Type B pancreatic cell (in vitro differentiated cells): ENCODE data around the gene BBX. TPM values are rescaled to one million over a fixed set of nuclear protein-coding genes. Genes with fewer than 3 reads are reported as not detected.

Experiments used
- DNase-seq: peaks from one replicate; pipeline ENCODE4 v3.0.0; 2021; ENCODE audit warnings: mixed read lengths; ENCODE audit not compliant: unreplicated experiment; ENCODE audit errors: extremely low spot score
- H3K27ac Mint-ChIP-seq: 2 replicates; pipeline ENCODE4 v1.8.0; 2021; ENCODE audit warnings: mild to moderate bottlenecking, mixed read lengths
- H3K27me3 Mint-ChIP-seq: 2 replicates; pipeline ENCODE4 v1.8.0; 2021; ENCODE audit warnings: mixed read lengths
- H3K36me3 Mint-ChIP-seq: 2 replicates; pipeline ENCODE4 v1.8.0; 2021; ENCODE audit warnings: mixed read lengths
- H3K4me1 Mint-ChIP-seq: one replicate; pipeline ENCODE4 v1.8.0; 2021; ENCODE audit warnings: mixed read lengths; ENCODE audit not compliant: unreplicated experiment
- H3K4me3 Mint-ChIP-seq: 2 replicates; pipeline ENCODE4 v1.8.0; 2021; ENCODE audit warnings: mild to moderate bottlenecking, mixed read lengths
- H3K9me3 Mint-ChIP-seq: 2 replicates; pipeline ENCODE4 v1.8.0; 2021; ENCODE audit warnings: mixed read lengths
- total RNA-seq: library from RNA; stranded (reverse); gene quantifications from 2 replicates; pipeline ENCODE4 v1.2.1, GENCODE V29; 2021; ENCODE audit warnings: low replicate concordance
- TF ChIP-seq, protein P1 (sequence below): fragments of 200-600 bp; sonication (generic); conservative IDR thresholded peaks from 2 replicates; pipeline ENCODE4 v1.5.0; 2021; ENCODE audit warnings: antibody characterized with exemption, mild to moderate bottlenecking

Gene BBX
- total RNA-seq, 1 donor from 2014 or later = 52.8 TPM

GRCh38 chr3:107657971-107658370 lies 135.2 kb downstream of the BBX start:
- no peaks in the 10 kb centered on the region for H3K27me3 Mint-ChIP-seq
- H3K27ac Mint-ChIP-seq = no peak overlapping the region
- no peaks in the 10 kb centered on the region for H3K36me3 Mint-ChIP-seq
- H3K4me1 Mint-ChIP-seq = peaks cover 10% of the 10 kb centered on the region
- TF ChIP-seq, protein P1, sequence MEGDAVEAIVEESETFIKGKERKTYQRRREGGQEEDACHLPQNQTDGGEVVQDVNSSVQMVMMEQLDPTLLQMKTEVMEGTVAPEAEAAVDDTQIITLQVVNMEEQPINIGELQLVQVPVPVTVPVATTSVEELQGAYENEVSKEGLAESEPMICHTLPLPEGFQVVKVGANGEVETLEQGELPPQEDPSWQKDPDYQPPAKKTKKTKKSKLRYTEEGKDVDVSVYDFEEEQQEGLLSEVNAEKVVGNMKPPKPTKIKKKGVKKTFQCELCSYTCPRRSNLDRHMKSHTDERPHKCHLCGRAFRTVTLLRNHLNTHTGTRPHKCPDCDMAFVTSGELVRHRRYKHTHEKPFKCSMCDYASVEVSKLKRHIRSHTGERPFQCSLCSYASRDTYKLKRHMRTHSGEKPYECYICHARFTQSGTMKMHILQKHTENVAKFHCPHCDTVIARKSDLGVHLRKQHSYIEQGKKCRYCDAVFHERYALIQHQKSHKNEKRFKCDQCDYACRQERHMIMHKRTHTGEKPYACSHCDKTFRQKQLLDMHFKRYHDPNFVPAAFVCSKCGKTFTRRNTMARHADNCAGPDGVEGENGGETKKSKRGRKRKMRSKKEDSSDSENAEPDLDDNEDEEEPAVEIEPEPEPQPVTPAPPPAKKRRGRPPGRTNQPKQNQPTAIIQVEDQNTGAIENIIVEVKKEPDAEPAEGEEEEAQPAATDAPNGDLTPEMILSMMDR = no peak
- DNase-seq = no peak
- no peak overlapping the region for H3K4me3 Mint-ChIP-seq
- H3K9me3 Mint-ChIP-seq = no peaks in the 10 kb centered on the region

DNA sequence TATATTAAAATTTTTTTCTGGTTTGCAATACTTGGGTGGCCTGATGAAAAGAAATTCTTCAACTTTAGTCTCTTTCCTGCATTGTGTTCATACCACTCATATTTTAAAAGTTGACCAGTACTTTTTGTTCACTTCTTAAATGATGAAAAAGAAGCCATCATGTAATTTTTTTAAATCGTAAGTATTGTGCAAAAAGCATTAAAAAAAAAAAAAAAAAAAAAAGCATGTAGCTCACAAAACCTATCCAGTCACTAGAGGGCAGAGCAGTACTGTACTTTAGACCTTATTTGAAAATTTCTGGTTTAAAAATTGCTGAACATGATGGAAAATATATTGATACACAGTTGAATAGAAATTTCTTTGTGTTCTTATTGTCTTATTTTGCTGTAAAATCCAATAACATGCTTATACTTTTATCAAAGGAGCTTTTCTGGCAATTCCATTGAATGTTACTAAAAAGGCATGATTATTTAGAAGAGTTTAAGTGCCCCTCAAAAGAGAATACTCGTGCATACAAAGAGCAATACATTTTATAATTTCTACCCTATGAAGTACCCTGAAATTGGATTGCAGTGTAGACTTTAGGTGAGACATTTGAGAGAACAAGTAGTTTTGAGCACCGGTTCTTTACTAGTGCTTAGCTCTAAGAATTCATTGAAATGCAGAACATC lies 137.7 kb downstream of the BBX start:
- TF ChIP-seq, protein P1 = peak; percentile 83
- Mint-ChIP-seq H3K4me1 (peaks cover 10% of the 10 kb centered on the region), H3K36me3 (peaks cover under 1% of the 10 kb centered on the region), H3K27ac (no peak overlapping the region), H3K9me3 (no peaks in the 10 kb centered on the region), H3K27me3 (no peaks in the 10 kb centered on the region), H3K4me3 (no peak overlapping the region)
- no peak for DNase-seq

GRCh38 chr3:107661447-107662123 lies 138.8 kb downstream of the BBX start:
- H3K9me3 Mint-ChIP-seq = no peaks in the 10 kb centered on the region
- H3K27me3 Mint-ChIP-seq = no peaks in the 10 kb centered on the region
- no peak for DNase-seq
- peaks cover 18% of the 10 kb centered on the region for H3K4me1 Mint-ChIP-seq
- peaks cover 4% of the 10 kb centered on the region for H3K36me3 Mint-ChIP-seq
- no peak overlapping the region for H3K4me3 Mint-ChIP-seq
- TF ChIP-seq, protein P1 = no peak
- H3K27ac Mint-ChIP-seq = no peak overlapping the region

- H3K27me3 Mint-ChIP-seq = no peaks in the 10 kb centered on the region
- TF ChIP-seq, protein P1 = no peak
- H3K27ac Mint-ChIP-seq = no peak overlapping the region
- peaks cover 18% of the 10 kb centered on the region for H3K4me1 Mint-ChIP-seq
- no peak for DNase-seq
- peaks cover 4% of the 10 kb centered on the region for H3K36me3 Mint-ChIP-seq
- H3K4me3 Mint-ChIP-seq = no peak overlapping the region
- H3K9me3 Mint-ChIP-seq = no peaks in the 10 kb centered on the region
Measured at GRCh38 chr3:107662124-107662507, 139.4 kb downstream of the BBX start.

- H3K27ac Mint-ChIP-seq = no peak overlapping the region
- TF ChIP-seq, protein P1 = no peak
- peaks cover 18% of the 10 kb centered on the region for H3K4me1 Mint-ChIP-seq
- H3K36me3 Mint-ChIP-seq = peaks cover 4% of the 10 kb centered on the region
- no peaks in the 10 kb centered on the region for H3K9me3 Mint-ChIP-seq
- H3K4me3 Mint-ChIP-seq = no peak overlapping the region
- no peaks in the 10 kb centered on the region for H3K27me3 Mint-ChIP-seq
- DNase-seq = no peak
Measured at GRCh38 chr3:107662586-107662985, 139.8 kb downstream of the BBX start.
